GM13976 (cell line): ENCODE measurements around the gene ZFP30.

Experiments used
- DNase-seq: peaks from one replicate; pipeline ENCODE4 v3.0.0; 2012; ENCODE audit warnings: low spot score
- CTCF ChIP-seq: IDR thresholded peaks from 2 replicates; pipeline ENCODE4 v1.5.1; 2012; ENCODE audit warnings: borderline replicate concordance, mild to moderate bottlenecking; ENCODE audit not compliant: insufficient read depth; ENCODE audit errors: extremely low read depth, missing control alignments, control extremely low read depth
- in situ Hi-C: fragments of 300-500 bp; cut with MboI; formaldehyde crosslinking; loops from one replicate; pipeline ENCODE4 v1.12.0; 2022; ENCODE audit warnings: low sequenced_read_pairs, mixed read lengths, inconsistent platforms; ENCODE audit not compliant: unreplicated experiment

Gene ZFP30

DNA sequence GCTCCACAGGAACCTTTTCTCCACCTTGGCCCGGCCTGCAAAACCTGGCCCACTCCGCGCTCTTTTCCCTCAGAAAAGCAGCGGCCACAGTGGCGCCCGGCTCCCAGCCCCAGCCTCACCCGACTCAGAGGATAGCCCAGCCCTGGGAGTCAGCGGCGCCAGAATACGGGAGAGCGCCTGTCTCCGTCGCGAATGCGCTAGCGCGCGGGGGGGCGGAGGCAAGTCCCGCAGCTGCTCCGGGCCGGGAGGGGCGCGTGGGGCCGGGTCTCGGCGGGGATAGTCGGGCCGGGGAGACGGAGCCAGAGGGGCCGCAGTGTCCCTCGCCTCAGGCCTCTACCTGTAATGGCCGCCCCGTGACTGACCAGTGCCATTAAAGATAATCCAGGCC is at the start of gene ZFP30:
Gene ZFP30, minus strand, starts transcription at position 165 of the 388 bp plus-strand sequence. CDS start 7,643 bp downstream, outside the sequence.
- TF ChIP-seq CTCF: no peak
- in situ Hi-C loops: no loop called here
- peak; percentile 88 for DNase-seq

DNA sequence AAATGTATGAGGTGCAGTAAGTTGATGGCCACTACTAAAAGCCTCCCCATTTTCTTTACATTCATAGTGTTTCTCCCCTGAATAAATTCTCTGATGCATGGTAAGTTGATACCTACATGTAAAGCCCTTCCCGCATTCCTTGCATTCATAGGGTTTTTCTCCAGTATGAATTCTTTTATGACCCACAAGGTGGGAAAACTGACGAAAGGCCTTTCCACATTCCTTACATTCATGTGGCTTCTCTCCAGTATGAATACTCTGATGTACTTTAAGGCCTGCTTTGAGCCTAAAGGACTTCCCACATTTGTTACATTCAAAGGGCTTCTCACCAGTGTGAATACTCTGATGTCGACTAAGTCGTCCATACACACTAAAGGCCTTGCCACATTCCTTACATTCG is 43.8 kb upstream of the ZFP30 start:
- TF ChIP-seq CTCF: no peak
- no peak for DNase-seq
- in situ Hi-C loops: no loop called here

- no peak for TF ChIP-seq CTCF
- in situ Hi-C loops: no loop called here
- DNase-seq: no peak
Measured at GRCh38 chr19:37698216-37698615, 43.0 kb upstream of the ZFP30 start.

DNA sequence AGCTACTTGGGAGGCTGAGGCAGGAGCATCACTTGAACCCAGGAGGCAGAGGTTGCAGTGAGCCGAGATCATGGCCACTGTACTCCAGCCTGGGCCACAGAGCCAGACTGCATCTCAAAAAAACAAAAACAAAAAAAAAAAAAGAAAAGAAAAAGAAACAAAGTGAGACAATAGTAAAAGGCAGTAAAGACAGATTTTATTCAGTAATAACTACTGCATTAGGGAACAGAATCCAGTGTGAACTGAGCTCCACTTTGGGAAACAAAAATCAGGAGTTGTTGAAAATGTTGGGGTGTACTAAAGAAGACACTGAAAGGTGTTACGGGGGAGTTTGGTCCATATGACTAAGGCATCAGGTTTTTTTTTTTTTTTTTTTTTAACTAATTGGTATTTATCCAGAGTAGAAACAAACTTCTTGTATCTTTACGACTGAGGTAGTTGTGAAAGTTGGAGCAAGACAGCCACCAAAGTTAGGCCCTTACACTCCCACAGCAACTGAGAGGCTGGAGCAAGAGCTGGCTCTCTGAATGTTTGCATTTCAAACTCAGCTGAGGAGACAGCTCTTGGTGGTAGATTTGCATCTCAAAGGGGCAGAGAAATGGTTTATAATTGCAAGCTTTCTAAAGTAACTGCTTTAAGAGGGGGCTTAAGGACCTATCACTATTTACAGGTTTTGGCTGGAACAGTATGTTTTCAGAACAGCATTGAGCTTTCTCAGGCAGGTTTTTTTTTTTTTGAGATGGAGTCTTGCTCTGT is 40.1 kb upstream of the ZFP30 start:
- no peak for DNase-seq
- no peak for TF ChIP-seq CTCF
- in situ Hi-C loops: no loop called here

DNA sequence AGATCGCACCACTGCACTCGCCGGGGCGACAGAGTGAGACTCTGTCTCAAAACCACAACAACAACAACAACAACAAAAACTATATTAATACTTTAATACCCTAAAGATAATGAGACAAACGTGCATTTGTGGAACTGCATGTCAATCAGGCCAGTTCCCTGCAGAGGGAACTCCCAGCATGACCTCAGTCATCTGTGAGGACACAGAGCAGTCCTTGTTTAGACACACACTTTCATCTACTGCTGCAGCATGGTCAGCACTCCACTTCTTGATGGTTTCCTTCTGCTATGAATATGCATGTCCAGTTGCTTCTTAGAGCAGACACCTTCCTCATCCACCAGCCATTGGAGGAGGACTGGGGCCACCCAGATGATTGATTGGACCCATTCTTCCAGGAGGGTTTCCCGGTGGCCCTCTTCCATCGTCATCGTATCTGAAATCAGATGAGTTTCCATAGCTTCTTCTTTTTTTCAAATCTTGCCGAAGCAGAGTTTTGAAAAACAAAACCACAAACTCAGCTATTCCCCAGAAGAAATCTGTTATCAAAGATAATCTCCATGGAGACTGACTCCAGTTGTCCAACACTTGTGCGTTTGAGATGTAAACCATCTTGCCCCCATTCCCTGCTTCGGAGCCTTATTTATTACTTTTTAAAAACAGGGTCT is 37.8 kb upstream of the ZFP30 start:
- TF ChIP-seq CTCF: no peak
- DNase-seq: no peak
- in situ Hi-C loops: no loop called here

DNA sequence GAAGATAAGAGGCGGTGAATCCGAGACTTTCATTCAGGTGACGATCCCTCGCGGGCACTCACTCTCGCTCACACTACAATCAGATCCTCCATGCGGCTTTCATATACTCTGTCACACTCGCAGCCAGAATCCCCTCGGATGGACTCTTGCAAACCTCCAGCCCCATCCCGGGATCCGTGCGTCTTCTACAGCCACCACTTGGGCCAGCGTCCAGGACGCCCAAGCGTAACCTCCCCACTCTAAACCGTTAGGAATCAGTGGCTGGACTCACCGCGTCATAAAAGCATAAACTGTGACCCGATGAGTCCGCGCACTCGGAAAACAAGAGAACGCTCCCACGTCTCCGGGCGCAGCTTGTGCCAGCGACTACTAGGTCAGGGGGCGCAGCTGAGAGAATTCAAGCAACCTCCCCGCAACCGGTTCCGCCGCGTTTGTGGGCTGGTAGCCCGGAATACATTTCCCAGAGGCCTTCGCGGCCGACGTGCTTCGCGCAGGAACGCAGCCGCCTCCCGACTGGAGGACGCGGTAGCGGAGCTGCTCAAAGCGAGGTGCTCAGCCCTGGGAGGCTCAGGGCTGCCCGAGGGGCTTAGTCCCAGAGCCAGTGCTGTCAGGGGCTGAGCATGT is 36.7 kb upstream of the ZFP30 start:
- in situ Hi-C loops: no loop called here
- DNase-seq: peak; percentile 77

More for the DNA sequence above, 36.7 kb upstream of the ZFP30 start:
- no peak for TF ChIP-seq CTCF
